ENCODE results near the gene PIK3R3. TPM values are rescaled to one million over a fixed set of nuclear protein-coding genes. Genes with fewer than 3 reads are reported as not detected.

PIK3R3 gene
- 10 to 100 TPM in 1 of 2 donors, 1 to 10 TPM in 1; 6.2 to 12.9 TPM for total RNA-seq

GRCh38 chr1:46132529-46133180, at the start of gene PIK3R3:
TSS of gene PIK3R3 (minus strand) at chr1:46132629. CDS start at chr1:46131952, 677 bp downstream.
- Histone ChIP-seq H3K9me3 (no peaks in the 10 kb centered on the region), H3K27me3 (peaks cover 0 to 10% of the 10 kb centered on the region in 2 donors), H3K27ac (peak within 1 kb of the TSS; percentile 72 to 96 (median 82)), H3K4me3 (peak within 1 kb of the TSS; percentile 42 to 64), H3K36me3 (replicated peaks in 1 of 2; ENCODE audit: insufficient read depth in 1 of 2, low read depth in 2 of 2) (no peaks in the 10 kb centered on the region), H3K4me1 (peaks cover 11% of the 10 kb centered on the region)
- ATAC-seq (peak; percentile 98), DNase-seq (peak; percentile 97 to 98 (median 98))
- intact Hi-C loops (cut with DNase I): no loop called here
- TF ChIP-seq CTCF (IDR thresholded peaks at IDR 0.05) (peak in 2 of 7 experiments; percentile 4 to 28), POLR2A (IDR thresholded peaks at IDR 0.05) (peak; percentile 68 to 96 (median 96))
- WGBS, 2 donors: 0 to 1% methylated on average over 32 to 55 of the region's 55 CpGs

GRCh38 chr1:46181343-46182260, 49.2 kb upstream of the PIK3R3 start:
- Histone ChIP-seq H3K27ac (peak overlapping the region in 1 of 4 donors; percentile 21), H3K9me3 (no peaks in the 10 kb centered on the region), H3K4me1 (peaks cover 25% of the 10 kb centered on the region), H3K4me3 (no peak overlapping the region), H3K27me3 (no peaks in the 10 kb centered on the region), H3K36me3 (replicated peaks in 1 of 2; ENCODE audit: insufficient read depth in 1 of 2, low read depth in 2 of 2) (no peaks in the 10 kb centered on the region)
- TF ChIP-seq CTCF (IDR thresholded peaks at IDR 0.05): no peak
- no peak for TF ChIP-seq POLR2A (IDR thresholded peaks at IDR 0.05)
- intact Hi-C loops (cut with DNase I): no loop called here
- 51 to 53% methylated on average over 10 of the region's 10 CpGs for WGBS, 2 donors
- DNase-seq: no peak
- ATAC-seq: no peak

- H3K27me3 ChIP-seq: no peaks in the 10 kb centered on the region
- ATAC-seq: no peak
- intact Hi-C loops (cut with DNase I): no loop called here
- TF ChIP-seq CTCF (IDR thresholded peaks at IDR 0.05) (peak in 2 of 7 experiments; percentile 16 to 33), POLR2A (IDR thresholded peaks at IDR 0.05) (no peak)
- no peak overlapping the region for H3K4me3 ChIP-seq
- H3K9me3 ChIP-seq: no peaks in the 10 kb centered on the region
- peak in 3 of 4 donors; percentile 39 to 60 (median 45) for DNase-seq
- no peak overlapping the region for H3K27ac ChIP-seq
- 46 to 48% methylated on average over 7 to 12 of the region's 12 CpGs for whole genome bisulfite sequencing, 2 donors
- H3K4me1 ChIP-seq: peaks cover 25% of the 10 kb centered on the region
- H3K36me3 ChIP-seq (replicated peaks in 1 of 2; ENCODE audit: insufficient read depth in 1 of 2, low read depth in 2 of 2): no peaks in the 10 kb centered on the region
These were observed 47.7 kb upstream of the PIK3R3 start for GRCh38 chr1:46180082-46180616.

GRCh38 chr1:46179138-46180081, 47.0 kb upstream of the PIK3R3 start:
- H3K27ac ChIP-seq: peak overlapping the region in 1 of 4 donors; percentile 34
- H3K4me1 ChIP-seq: peaks cover 22% of the 10 kb centered on the region
- ATAC-seq (peak; percentile 57), DNase-seq (peak; percentile 81 to 89 (median 86))
- no peaks in the 10 kb centered on the region for H3K27me3 ChIP-seq
- TF ChIP-seq POLR2A (IDR thresholded peaks at IDR 0.05) (no peak), CTCF (IDR thresholded peaks at IDR 0.05) (peak; percentile 65 to 99 (median 93))
- H3K9me3 ChIP-seq: no peaks in the 10 kb centered on the region
- H3K36me3 ChIP-seq (replicated peaks in 1 of 2; ENCODE audit: insufficient read depth in 1 of 2, low read depth in 2 of 2): no peaks in the 10 kb centered on the region
- intact Hi-C loops (cut with DNase I): loop anchor here (5.0 kb wide), 1 partner anchor 142 kb away; no protein-coding TSS in a partner anchor
- 7% methylated on average over 10 of the region's 10 CpGs for WGBS, 2 donors
- no peak overlapping the region for H3K4me3 ChIP-seq
